GM15510 (cell line): ENCODE measurements around the gene SNTA1.

Experiments
- POLR2A ChIP-seq: IDR thresholded peaks from 3 replicates; pipeline ENCODE4 v1.6.1; 2011; ENCODE audit warnings: borderline replicate concordance; ENCODE audit not compliant: insufficient read length; ENCODE audit errors: extremely low read depth

The SNTA1 gene

GRCh38 chr20:33472868-33473435 lies 29.4 kb upstream of the SNTA1 start:
- no peak for TF ChIP-seq POLR2A

DNA sequence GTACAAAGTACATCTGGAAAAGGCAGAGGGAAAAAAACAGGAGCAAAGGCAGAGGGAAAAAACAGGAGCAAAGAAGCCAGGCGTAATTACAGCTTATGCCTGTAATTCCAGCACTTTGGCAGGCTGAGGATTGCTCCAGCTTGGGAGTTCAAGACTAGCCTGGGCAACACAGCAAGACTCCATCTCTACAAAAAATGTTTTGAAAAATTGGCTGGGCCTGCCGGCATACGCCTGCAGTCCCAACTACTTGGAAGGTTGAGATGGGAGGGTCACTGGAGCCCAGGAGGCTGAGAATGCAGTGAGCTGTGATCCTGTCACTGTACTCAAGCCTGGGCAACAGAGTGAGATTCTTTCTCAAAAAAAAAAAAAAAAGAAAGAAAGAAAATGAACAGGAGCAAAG lies 27.3 kb upstream of the SNTA1 start:
- no peak for TF ChIP-seq POLR2A

DNA sequence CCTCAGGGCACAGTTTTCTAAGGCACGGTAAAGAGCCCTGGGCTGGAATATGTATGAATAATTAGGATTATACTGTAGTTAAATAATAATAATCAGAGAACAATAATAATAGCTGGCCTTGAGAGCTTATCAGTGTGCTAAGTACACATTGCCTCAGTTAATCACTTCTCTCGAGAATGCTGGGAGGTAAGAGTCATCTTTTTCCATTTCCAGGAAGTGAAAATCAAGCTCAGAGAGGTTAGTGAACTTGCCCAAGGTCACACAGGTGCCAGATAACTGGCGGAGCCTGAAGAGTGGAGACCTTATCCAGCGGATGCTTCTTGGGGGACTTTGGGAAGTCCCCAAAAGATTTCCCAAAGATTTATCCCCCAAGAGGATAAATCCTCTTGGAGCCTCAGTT lies 26.9 kb upstream of the SNTA1 start:
- no peak for TF ChIP-seq POLR2A

GRCh38 chr20:33466303-33466646 lies 22.7 kb upstream of the SNTA1 start:
- TF ChIP-seq POLR2A: no peak

DNA sequence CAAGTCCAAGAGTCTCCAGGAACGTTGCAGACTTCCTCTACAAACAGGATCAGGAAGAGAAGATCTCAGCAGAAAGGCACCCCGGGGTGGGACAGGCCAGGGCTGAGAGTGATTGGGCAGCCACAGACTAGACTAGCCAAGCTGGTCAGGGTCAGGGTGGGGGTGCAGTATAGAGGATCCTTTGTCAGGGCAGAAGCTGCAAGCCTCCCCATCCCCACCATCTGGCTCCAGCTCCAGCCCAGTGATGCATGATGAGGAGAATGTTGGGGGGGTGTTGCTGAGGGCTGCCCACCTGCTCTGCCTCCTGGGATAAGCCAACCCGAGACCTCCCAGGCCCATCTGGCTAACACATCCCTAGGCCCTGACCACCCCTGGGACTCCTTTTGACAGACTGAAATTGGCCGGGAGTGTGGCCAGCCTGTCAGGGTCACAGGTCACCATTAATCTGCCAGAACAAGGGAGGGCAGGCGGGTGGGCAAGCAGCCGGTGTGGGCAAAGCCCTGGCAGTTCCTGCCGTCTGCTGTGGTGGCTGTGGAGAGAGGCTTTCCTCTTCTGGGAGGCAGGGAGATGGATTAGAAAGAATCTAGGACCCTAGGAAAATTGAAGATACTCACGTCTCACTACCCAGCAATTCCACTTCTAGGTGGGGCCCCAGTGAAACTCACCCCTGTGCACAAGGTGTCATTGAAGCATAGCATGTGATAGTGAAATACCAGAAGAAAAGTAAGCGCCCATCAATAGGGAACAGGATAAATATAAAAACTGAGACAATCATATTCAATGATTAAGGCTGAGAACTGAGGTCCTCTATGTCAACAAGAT lies 22.1 kb upstream of the SNTA1 start:
- TF ChIP-seq POLR2A: no peak

DNA sequence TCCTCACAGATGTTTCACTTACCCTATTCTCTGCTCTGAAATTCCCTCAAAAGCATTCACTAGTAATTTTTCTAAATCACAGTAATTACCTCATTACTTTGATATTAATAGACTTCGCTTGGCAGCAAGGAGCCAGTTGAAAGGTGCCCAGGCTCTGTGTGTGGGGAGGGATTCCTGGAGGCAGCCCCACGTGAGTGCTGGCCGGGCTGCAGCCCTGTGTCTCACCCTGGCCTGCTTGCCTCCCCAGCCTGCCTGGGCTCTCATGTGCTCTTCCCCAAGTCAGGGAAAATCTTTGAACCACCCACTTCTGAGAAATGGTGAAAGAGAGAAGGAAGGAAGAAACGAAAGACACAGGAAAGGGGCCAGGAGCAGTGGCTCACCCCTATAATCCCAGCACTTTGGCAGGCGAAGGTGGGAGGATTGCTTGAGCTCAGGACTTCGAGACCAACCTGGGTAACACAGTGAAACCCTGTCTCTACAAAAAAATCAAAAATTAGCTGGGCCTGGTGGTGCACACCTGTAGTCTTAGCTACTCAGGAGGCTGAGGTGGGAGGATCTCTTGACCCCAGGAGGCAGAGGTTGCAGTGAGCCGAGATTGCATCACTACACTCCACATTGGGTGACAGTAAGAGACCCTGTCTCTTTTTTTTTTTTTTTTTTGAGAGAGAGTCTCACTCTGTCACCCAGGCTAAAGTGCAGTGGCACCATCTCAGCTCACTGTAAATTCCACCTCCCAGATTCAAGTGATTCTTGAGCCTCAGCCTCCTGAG lies 20.0 kb upstream of the SNTA1 start:
- TF ChIP-seq POLR2A: no peak

DNA sequence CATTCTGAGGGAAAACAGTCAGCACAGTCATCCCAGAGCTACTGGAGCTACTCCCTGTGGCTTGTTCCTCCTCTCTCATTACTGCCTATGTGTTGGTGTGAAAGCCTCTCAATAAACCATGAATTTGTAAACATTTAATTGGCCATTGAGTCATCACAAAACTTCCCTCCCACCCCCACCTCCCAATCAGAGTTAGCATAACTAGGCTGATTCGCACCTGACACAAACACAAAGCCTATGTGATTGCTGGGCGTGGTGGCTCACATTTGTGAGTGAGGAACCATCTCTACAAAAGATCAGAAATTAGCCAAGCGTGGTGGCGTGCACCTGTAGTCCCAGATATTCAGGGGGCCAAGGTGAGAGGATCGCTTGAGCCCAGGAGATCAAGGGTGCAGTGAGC lies 17.1 kb upstream of the SNTA1 start:
- TF ChIP-seq POLR2A: no peak

DNA sequence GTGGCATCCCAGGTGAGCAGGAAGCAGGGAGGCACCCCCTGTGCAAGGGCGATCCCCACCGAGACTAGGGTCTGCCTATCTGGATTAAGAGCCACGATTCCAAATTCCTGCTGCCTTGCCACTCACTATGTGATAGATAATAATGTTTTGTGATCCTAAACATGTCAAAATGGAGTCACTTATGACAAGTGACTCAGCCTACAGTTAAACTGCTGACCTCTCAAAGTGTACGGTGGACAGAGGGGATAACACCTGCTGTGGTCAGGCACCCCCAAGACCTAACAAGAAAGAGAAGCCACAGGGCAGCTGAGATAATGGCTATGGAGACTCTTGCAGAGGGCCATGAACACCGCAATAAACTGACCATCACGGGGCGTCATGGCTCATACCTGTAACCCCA lies 16.0 kb upstream of the SNTA1 start:
- no peak for TF ChIP-seq POLR2A

DNA sequence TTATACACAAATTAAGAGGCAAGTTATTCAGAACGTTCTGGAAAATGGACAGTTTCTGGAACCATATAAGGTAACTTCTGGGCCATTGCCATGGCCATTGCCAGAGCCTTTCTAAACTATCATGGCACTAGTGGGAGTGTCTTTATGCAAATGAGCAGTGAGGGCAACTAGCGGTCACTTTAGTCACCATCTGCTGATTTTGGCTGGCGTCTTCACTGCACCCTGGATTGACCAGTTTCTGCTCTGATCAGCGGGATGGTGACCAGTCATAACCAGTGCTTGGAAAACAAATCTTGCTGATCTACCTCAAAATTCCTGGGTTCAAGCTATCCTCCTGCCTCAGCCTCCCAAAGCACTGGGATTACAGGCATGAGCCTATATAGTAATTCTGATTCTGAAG lies 7.3 kb upstream of the SNTA1 start:
- TF ChIP-seq POLR2A: no peak

DNA sequence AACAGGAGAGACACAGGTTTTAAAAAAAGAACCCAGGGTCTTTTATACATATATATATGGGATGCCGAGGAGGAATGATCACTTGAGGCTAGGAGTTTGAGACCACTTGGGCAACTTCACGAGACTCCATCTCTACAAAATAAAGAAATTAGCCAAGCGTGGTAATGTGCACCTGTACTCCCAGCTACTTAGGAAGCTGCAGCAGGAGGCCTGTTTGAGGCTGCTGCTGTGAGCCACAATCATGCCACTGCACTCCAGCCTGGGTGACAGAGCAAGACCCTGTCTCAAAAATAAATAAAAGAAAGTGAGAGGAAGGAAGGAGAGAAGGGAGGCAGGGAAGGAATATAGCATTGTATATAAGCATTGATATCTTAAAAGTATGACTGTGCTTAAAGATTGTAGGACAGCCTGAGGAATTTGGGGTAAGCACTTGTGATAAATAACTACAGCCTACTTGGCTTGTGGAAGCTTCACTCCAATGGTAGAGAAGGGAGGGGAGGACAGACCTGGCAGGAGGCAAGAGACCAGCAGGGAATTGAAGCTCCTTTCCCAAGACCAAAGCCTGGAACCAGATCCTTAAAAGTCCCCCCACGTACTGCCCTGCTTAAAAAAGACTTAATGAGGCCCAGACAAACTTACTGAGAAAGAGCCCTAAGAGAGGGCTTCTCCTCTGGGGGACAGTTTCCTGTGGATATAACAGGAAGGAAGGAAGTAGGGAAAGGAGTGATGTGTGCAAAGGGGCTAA lies 2.5 kb upstream of the SNTA1 start:
- no peak for TF ChIP-seq POLR2A

- no peak for TF ChIP-seq POLR2A
These were observed 1.4 kb upstream of the SNTA1 start for GRCh38 chr20:33444797-33445560.

- no peak for TF ChIP-seq POLR2A
These were observed 504 bp downstream of the SNTA1 start for GRCh38 chr20:33443006-33443511.

GRCh38 chr20:33442136-33443005 lies 1.2 kb downstream of the SNTA1 start:
- TF ChIP-seq POLR2A: no peak
